ENCODE measurements around the gene BCL11A.

- TF ChIP-seq USF1 (IDR thresholded peaks at IDR 0.05), result no peak
- no peak for TF ChIP-seq REST (IDR thresholded peaks at IDR 0.05; ENCODE audit: low read depth)
- no peak for TF ChIP-seq EP300 (IDR thresholded peaks at IDR 0.05; ENCODE audit: borderline replicate concordance)
- TF ChIP-seq MAX (IDR thresholded peaks at IDR 0.05), result no peak
- no peak for TF ChIP-seq RAD21 (IDR thresholded peaks at IDR 0.05; ENCODE audit: low read depth)
- TF ChIP-seq ZBTB7A (IDR thresholded peaks at IDR 0.05; ENCODE audit: low read depth), result no peak
- no peak for TF ChIP-seq NFIC (IDR thresholded peaks at IDR 0.05)
- TF ChIP-seq YY1 (IDR thresholded peaks at IDR 0.05; ENCODE audit: low read depth), result no peak
- TF ChIP-seq TAF1 (IDR thresholded peaks at IDR 0.05; ENCODE audit: low read depth), result no peak
- no peak for TF ChIP-seq TEAD4 (IDR thresholded peaks at IDR 0.05)
- no peak for TF ChIP-seq EGR1 (IDR thresholded peaks at IDR 0.05)
- TF ChIP-seq FOXM1 (IDR thresholded peaks at IDR 0.05; ENCODE audit: borderline replicate concordance, low read depth), result no peak
Observed at GRCh38 chr2:60495041-60495625, 58.3 kb downstream of the BCL11A start.

Data from Ishikawa (cell line).